H9 (cell line): ENCODE data around the gene HOXD13. TPM values are rescaled to one million over a fixed set of nuclear protein-coding genes. Genes with fewer than 3 reads are reported as not detected.

ENCODE experiments used
- DNase-seq: peaks from one replicate; pipeline ENCODE4 v3.0.0-alpha.2; 2017
- H2AFZ ChIP-seq: one replicate; pipeline ENCODE4 v1.6.1; 2013; ENCODE audit warnings: mild to moderate bottlenecking, low read length, control low read depth, moderate library complexity
- H2AK5ac ChIP-seq: 2 replicates; pipeline ENCODE4 v1.6.1; 2013; ENCODE audit warnings: low read length, control low read depth, mixed read lengths; ENCODE audit not compliant: insufficient read length
- H2BK120ac ChIP-seq: one replicate; pipeline ENCODE4 v1.6.1; 2013; ENCODE audit warnings: low read depth, mild to moderate bottlenecking, low read length, control low read depth, inconsistent platforms; ENCODE audit not compliant: poor library complexity, severe bottlenecking
- H2BK12ac ChIP-seq: 2 replicates; pipeline ENCODE4 v1.6.1; 2013; ENCODE audit warnings: low read length, control low read depth, mixed read lengths, low read depth; ENCODE audit not compliant: insufficient read length
- H2BK15ac ChIP-seq: 2 replicates; pipeline ENCODE4 v1.6.1; 2013; ENCODE audit warnings: low read depth, low read length, control low read depth
- H2BK20ac ChIP-seq: one replicate; pipeline ENCODE4 v1.6.1; 2013; ENCODE audit warnings: low read depth, mild to moderate bottlenecking, low read length, control low read depth, inconsistent platforms; ENCODE audit not compliant: poor library complexity, severe bottlenecking
- H2BK5ac ChIP-seq: 2 replicates; pipeline ENCODE4 v1.6.1; 2013; ENCODE audit warnings: low read length, control low read depth, mixed read lengths; ENCODE audit not compliant: insufficient read length
- H3K14ac ChIP-seq: 2 replicates; pipeline ENCODE4 v1.6.1; 2013; ENCODE audit warnings: low read length, control low read depth; ENCODE audit not compliant: insufficient read depth
- H3K18ac ChIP-seq: 2 replicates; pipeline ENCODE4 v1.6.1; 2013; ENCODE audit warnings: low read depth, mild to moderate bottlenecking, mixed read lengths, low read length, control low read depth; ENCODE audit not compliant: insufficient read length
- H3K23ac ChIP-seq: 2 replicates; pipeline ENCODE4 v1.6.1; 2013; ENCODE audit warnings: low read length, control low read depth, mixed read lengths, low read depth; ENCODE audit not compliant: insufficient read length
- H3K23me2 ChIP-seq: 2 replicates; pipeline ENCODE4 v1.6.1; 2013; ENCODE audit warnings: low read depth, mild to moderate bottlenecking, mixed read lengths, low read length, control low read depth; ENCODE audit not compliant: insufficient read length, poor library complexity, severe bottlenecking
- H3K27ac ChIP-seq: 2 replicates; pipeline ENCODE4 v1.5.1; 2013; ENCODE audit warnings: low read length, control low read depth, mixed read lengths, low read depth; ENCODE audit not compliant: insufficient read length
- H3K27me3 ChIP-seq: 2 replicates; pipeline ENCODE4 v1.6.1; 2013; ENCODE audit warnings: low read length, control low read depth, inconsistent platforms; ENCODE audit not compliant: insufficient read depth
- H3K4ac ChIP-seq: 2 replicates; pipeline ENCODE4 v1.6.1; 2013; ENCODE audit warnings: low read depth, mild to moderate bottlenecking, control low read depth, inconsistent platforms, low read length, moderate library complexity
- H3K4me1 ChIP-seq: 2 replicates; pipeline ENCODE4 v1.6.1; 2013; ENCODE audit warnings: low read length, control low read depth, inconsistent platforms; ENCODE audit not compliant: insufficient read depth
- H3K4me2 ChIP-seq: 2 replicates; pipeline ENCODE4 v1.6.1; 2013; ENCODE audit warnings: low read length, control low read depth, mixed read lengths; ENCODE audit not compliant: insufficient read length, insufficient read depth
- H3K56ac ChIP-seq: 2 replicates; pipeline ENCODE4 v1.6.1; 2013; ENCODE audit warnings: low read depth, mild to moderate bottlenecking, mixed read lengths, low read length, control low read depth; ENCODE audit not compliant: insufficient read length
- H3K79me1 ChIP-seq: 2 replicates; pipeline ENCODE4 v1.6.1; 2013; ENCODE audit warnings: low read depth, mild to moderate bottlenecking, moderate library complexity, low read length, control low read depth, inconsistent platforms; ENCODE audit not compliant: insufficient read depth, poor library complexity, severe bottlenecking
- H3K79me2 ChIP-seq: 2 replicates; pipeline ENCODE4 v1.6.1; 2013; ENCODE audit warnings: low read length, control low read depth, inconsistent platforms; ENCODE audit not compliant: insufficient read depth
- H3K9ac ChIP-seq: 2 replicates; pipeline ENCODE4 v1.6.1; 2013; ENCODE audit warnings: low read length, control low read depth, mixed read lengths; ENCODE audit not compliant: insufficient read length; ENCODE audit errors: extremely low read depth
- H3K9me3 ChIP-seq: one replicate; pipeline ENCODE4 v1.6.1; 2013; ENCODE audit warnings: low read depth, low read length, inconsistent platforms; ENCODE audit not compliant: control insufficient read depth
- H3T11ph ChIP-seq: one replicate; pipeline ENCODE4 v1.6.1; 2013; ENCODE audit warnings: mild to moderate bottlenecking, low read length, control low read depth, inconsistent platforms
- H4K20me1 ChIP-seq: one replicate; pipeline ENCODE4 v1.6.1; 2013; ENCODE audit not compliant: control insufficient read depth, insufficient read length, insufficient read depth
- H4K5ac ChIP-seq: 2 replicates; pipeline ENCODE4 v1.6.1; 2013; ENCODE audit warnings: low read depth, mild to moderate bottlenecking, mixed read lengths, low read length, control low read depth; ENCODE audit not compliant: insufficient read length
- H4K8ac ChIP-seq: replicated peaks from 2 replicates; pipeline ENCODE4 v1.6.1; 2013; ENCODE audit warnings: low read length, control low read depth, mixed read lengths, low read depth; ENCODE audit not compliant: insufficient read length
- H4K91ac ChIP-seq: 2 replicates; pipeline ENCODE4 v1.6.1; 2013; ENCODE audit warnings: low read depth, mild to moderate bottlenecking, moderate library complexity, mixed read lengths, low read length, control low read depth; ENCODE audit not compliant: insufficient read length
- H3K27ac Mint-ChIP-seq, 3 experiments: 2 replicates in 2 of 3; 3 replicates in 1 of 3; pipeline ENCODE4 v1.8.0; 2020 to 2021; ENCODE audit warnings: mixed read lengths in 3 of 3, mild to moderate bottlenecking in 1 of 3, moderate library complexity in 1 of 3
- H3K27me3 Mint-ChIP-seq: 2 replicates; pipeline ENCODE4 v1.8.0; 2021; ENCODE audit warnings: low read depth, mild to moderate bottlenecking, moderate library complexity, mixed read lengths
- H3K36me3 Mint-ChIP-seq, 3 experiments: 2 replicates in 2 of 3; 3 replicates in 1 of 3; pipeline ENCODE4 v1.8.0; 2020 to 2021; ENCODE audit warnings: low read depth in 3 of 3, mixed read lengths in 3 of 3; ENCODE audit not compliant: insufficient read depth in 1 of 3
- H3K4me1 Mint-ChIP-seq, 2 experiments: 2 replicates each; pipeline ENCODE4 v1.8.0; 2020; ENCODE audit warnings: mixed read lengths in 2 of 2
- H3K4me3 Mint-ChIP-seq, 2 experiments: 2 replicates in 1 of 2; 3 replicates in 1 of 2; pipeline ENCODE4 v1.8.0; 2020 to 2021; ENCODE audit warnings: mild to moderate bottlenecking in 2 of 2, mixed read lengths in 2 of 2, moderate library complexity in 1 of 2
- H3K9me3 Mint-ChIP-seq, 2 experiments: 2 replicates in 1 of 2; 3 replicates in 1 of 2; pipeline ENCODE4 v1.8.0; 2020; ENCODE audit warnings: mild to moderate bottlenecking in 2 of 2, mixed read lengths in 2 of 2, moderate library complexity in 1 of 2
- CTCF ChIP-seq: fragments of 200-600 bp; sonication (generic); conservative IDR thresholded peaks from 3 replicates; pipeline ENCODE4 v1.8.0; 2021; ENCODE audit warnings: antibody characterized with exemption, mild to moderate bottlenecking
- WGBS: extraction: QIAGEN DNeasy Blood & Tissue Kit; methylation state at CpG from one replicate; pipeline ENCODE4 v1.1.7; 2013; ENCODE audit warnings: missing lambda C conversion rate, low lambda C conversion rate, mixed read lengths; ENCODE audit not compliant: insufficient read length; ENCODE audit errors: extremely low coverage; 5-methylcytosine and 5-hydroxymethylcytosine counted together
- total RNA-seq: library from RNA; stranded (reverse); gene quantifications from 2 replicates; pipeline ENCODE4 v1.2.1, GENCODE V29; 2021

HOXD13 gene
- total RNA-seq, 1 experiment from 2014 or later = not detected

GRCh38 chr2:176063958-176064357 is 28.6 kb upstream of the HOXD13 start:
- Mint-ChIP-seq H3K36me3 (no peaks in the 10 kb centered on the region), H3K27me3 (peaks cover 96% of the 10 kb centered on the region), H3K9me3 (no peaks in the 10 kb centered on the region; a peak in 2 of 5 replicates), H3K27ac (no peak overlapping the region), H3K4me3 (no peak overlapping the region), H3K4me1 (peaks cover 8 to 19% of the 10 kb centered on the region in 2 experiments; a peak in 3 of 4 replicates)
- TF ChIP-seq CTCF = no peak
- Histone ChIP-seq H2AFZ (no peak overlapping the region), H3K4me2 (no peak overlapping the region), H3K79me2 (no peaks in the 10 kb centered on the region), H2AK5ac (no peak overlapping the region), H3K23me2 (peaks cover 3% of the 10 kb centered on the region), H3K79me1 (no peaks in the 10 kb centered on the region), H3K27me3 (peaks cover 30% of the 10 kb centered on the region; the same call in 1 of the 2 replicates), H3K4ac (no peak overlapping the region), H4K8ac (no peak overlapping the region), H3K9ac (no peak overlapping the region), H2BK120ac (no peak overlapping the region), H4K5ac (no peak overlapping the region), H2BK5ac (no peak overlapping the region), H3K27ac (no peak overlapping the region), H2BK20ac (no peak overlapping the region), H3K4me1 (no peaks in the 10 kb centered on the region), H3K18ac (no peak overlapping the region), H3K9me3 (no peaks in the 10 kb centered on the region), H4K91ac (no peak overlapping the region), H3K23ac (no peak overlapping the region), H4K20me1 (no peaks in the 10 kb centered on the region), H3K14ac (no peak overlapping the region), H3T11ph (no peak overlapping the region), H3K56ac (no peak overlapping the region), H2BK12ac (no peak overlapping the region), H2BK15ac (no peak overlapping the region)
- no CpG with 5 or more reads among the region's 2 CpGs for WGBS
- DNase-seq = no peak
